OCI-LY3 (cell line): Measurements from ENCODE around the gene PRKAA2.

ENCODE experiments used
- H2AFZ ChIP-seq: fragments of 200-600, 300-600 bp; shearing (Covaris generic); 2 replicates; pipeline ENCODE4 v1.6.0; 2014; ENCODE audit warnings: antibody characterized with exemption, low read depth, low read length
- H3K27ac ChIP-seq: fragments of 200-600, 300-600 bp; sonication (generic); 2 replicates; pipeline ENCODE4 v1.5.1; 2014; ENCODE audit warnings: mild to moderate bottlenecking, low read length, moderate library complexity, mixed read lengths
- H3K27me3 ChIP-seq: fragments of 200-600, 300-600 bp; sonication (generic); 2 replicates; pipeline ENCODE4 v1.6.1; 2014; ENCODE audit warnings: low read depth, low read length, mixed read lengths
- H3K36me3 ChIP-seq: fragments of 200-600, 300-600 bp; sonication (generic); replicated peaks from 2 replicates; pipeline ENCODE3; 2014; ENCODE audit warnings: low read depth, low read length, mixed read lengths
- H3K4me1 ChIP-seq: fragments of 300-600, 200-600 bp; sonication (generic); 2 replicates; pipeline ENCODE4 v1.6.1; 2014; ENCODE audit warnings: low read length, mixed read lengths
- H3K4me2 ChIP-seq: fragments of 200-600, 300-600 bp; sonication (generic); 2 replicates; pipeline ENCODE4 v1.6.1; 2014; ENCODE audit warnings: low read length, mixed read lengths
- H3K4me3 ChIP-seq: fragments of 300-600, 200-600 bp; sonication (generic); 2 replicates; pipeline ENCODE4 v1.5.1; 2014; ENCODE audit warnings: antibody characterized with exemption, mild to moderate bottlenecking, low read length, moderate library complexity
- H3K79me2 ChIP-seq: fragments of 300-600, 200-600 bp; shearing (Covaris generic); 2 replicates; pipeline ENCODE4 v1.6.1; 2014; ENCODE audit warnings: mild to moderate bottlenecking, low read length, mixed read lengths
- H3K9ac ChIP-seq: fragments of 300-600, 200-600 bp; shearing (Covaris generic); 2 replicates; pipeline ENCODE4 v1.6.0; 2014; ENCODE audit warnings: mild to moderate bottlenecking, low read length, moderate library complexity
- H3K9me3 ChIP-seq: fragments of 200-600, 300-600 bp; shearing (Covaris generic); 2 replicates; pipeline ENCODE4 v1.6.1; 2014; ENCODE audit warnings: low read length, mixed read lengths; ENCODE audit not compliant: insufficient read depth
- H4K20me1 ChIP-seq: fragments of 200-600, 300-600 bp; sonication (generic); 2 replicates; pipeline ENCODE4 v1.6.1; 2016; ENCODE audit warnings: low read length, mixed read lengths; ENCODE audit not compliant: insufficient read depth
- EZH2phosphoT487 ChIP-seq: fragments of 200-600 bp; shearing (Covaris generic); IDR thresholded peaks from 2 replicates; pipeline ENCODE4 v1.6.1; 2018; ENCODE audit warnings: antibody characterized with exemption, mixed run types, low read depth
- TF ChIP-seq, protein P1 (sequence below): fragments of 200-600, 300-600 bp; sonication (generic); IDR thresholded peaks from 2 replicates; pipeline ENCODE4 v1.5.1; 2014; ENCODE audit warnings: antibody characterized with exemption, low read length, low read depth

Gene PRKAA2

DNA sequence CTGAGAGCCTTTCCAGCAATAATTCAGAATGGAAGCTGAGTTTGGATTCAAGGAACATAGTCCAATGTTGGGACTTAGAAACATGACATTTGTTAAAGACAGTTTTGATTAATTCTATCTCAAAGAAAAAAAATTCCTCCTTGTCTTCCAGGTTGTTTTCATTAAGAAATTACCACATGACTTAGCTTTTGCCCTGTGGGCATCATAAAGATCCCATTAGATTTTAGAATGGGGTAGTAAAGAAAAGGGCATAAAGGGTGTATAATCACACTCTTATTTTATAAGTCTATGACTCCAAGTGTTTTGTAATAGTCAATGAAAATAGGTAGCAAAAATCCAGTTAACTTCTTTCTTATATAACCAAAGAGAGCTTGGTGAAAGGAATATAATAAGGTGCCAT lies 14.3 kb upstream of the PRKAA2 start:
- H3K9me3 ChIP-seq, result no peaks in the 10 kb centered on the region
- H3K4me3 ChIP-seq, result no peak overlapping the region
- no peak overlapping the region for H3K4me2 ChIP-seq
- H3K36me3 ChIP-seq, result no peaks in the 10 kb centered on the region
- H4K20me1 ChIP-seq, result no peaks in the 10 kb centered on the region
- no peak overlapping the region for H3K9ac ChIP-seq
- no peaks in the 10 kb centered on the region for H3K4me1 ChIP-seq
- no peak overlapping the region for H2AFZ ChIP-seq
- no peaks in the 10 kb centered on the region for H3K79me2 ChIP-seq
- no peak for TF ChIP-seq EZH2phosphoT487
- TF ChIP-seq, protein P1, sequence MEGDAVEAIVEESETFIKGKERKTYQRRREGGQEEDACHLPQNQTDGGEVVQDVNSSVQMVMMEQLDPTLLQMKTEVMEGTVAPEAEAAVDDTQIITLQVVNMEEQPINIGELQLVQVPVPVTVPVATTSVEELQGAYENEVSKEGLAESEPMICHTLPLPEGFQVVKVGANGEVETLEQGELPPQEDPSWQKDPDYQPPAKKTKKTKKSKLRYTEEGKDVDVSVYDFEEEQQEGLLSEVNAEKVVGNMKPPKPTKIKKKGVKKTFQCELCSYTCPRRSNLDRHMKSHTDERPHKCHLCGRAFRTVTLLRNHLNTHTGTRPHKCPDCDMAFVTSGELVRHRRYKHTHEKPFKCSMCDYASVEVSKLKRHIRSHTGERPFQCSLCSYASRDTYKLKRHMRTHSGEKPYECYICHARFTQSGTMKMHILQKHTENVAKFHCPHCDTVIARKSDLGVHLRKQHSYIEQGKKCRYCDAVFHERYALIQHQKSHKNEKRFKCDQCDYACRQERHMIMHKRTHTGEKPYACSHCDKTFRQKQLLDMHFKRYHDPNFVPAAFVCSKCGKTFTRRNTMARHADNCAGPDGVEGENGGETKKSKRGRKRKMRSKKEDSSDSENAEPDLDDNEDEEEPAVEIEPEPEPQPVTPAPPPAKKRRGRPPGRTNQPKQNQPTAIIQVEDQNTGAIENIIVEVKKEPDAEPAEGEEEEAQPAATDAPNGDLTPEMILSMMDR, result no peak
- no peak overlapping the region for H3K27ac ChIP-seq
- H3K27me3 ChIP-seq, result no peaks in the 10 kb centered on the region

DNA sequence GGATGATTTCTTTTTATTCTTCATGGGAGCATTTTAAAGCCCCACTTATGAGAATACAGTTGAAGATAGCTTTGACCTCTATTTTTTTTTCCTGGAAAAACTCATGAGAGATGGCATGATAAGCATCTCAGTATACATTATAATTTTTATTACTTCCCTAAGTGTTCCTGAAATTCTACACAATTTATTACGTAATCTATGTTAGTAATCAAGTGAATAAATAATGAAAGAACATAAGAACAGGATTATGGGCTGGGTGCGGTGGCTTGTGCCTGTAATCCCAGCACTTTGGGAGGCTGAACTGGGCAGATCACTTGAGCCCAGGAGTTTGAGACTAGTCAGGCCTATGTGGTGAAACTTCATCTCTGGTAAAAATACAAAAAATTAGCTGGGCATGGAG lies 13.2 kb upstream of the PRKAA2 start:
- Histone ChIP-seq H2AFZ (no peak overlapping the region), H3K9ac (no peak overlapping the region), H3K79me2 (no peaks in the 10 kb centered on the region), H3K4me1 (no peaks in the 10 kb centered on the region), H3K4me2 (no peak overlapping the region), H3K27ac (no peak overlapping the region), H3K4me3 (no peak overlapping the region), H3K27me3 (no peaks in the 10 kb centered on the region), H3K36me3 (no peaks in the 10 kb centered on the region), H4K20me1 (no peaks in the 10 kb centered on the region), H3K9me3 (no peaks in the 10 kb centered on the region)
- no peak for TF ChIP-seq EZH2phosphoT487
- TF ChIP-seq, protein P1, result no peak

DNA sequence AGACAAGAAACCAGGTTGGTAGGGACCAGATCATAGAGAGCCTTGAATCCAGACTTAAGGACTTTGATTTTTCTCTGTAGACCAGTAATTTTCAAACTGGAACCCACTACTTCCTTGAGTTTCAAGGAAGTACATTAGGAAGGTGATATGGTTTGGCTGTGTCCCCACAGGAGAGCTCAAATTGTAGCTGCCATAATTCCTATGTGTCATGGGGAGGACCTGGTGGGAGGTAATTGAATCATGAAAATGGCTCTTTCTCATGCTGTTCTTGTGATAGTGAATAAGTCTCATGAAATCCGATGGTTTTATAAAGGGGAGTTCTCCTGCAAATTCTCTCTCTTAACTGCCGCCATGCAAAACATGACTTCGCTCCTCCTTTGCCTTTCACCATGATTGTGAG lies 10.1 kb upstream of the PRKAA2 start:
- H3K27me3 ChIP-seq, result no peaks in the 10 kb centered on the region
- no peaks in the 10 kb centered on the region for H3K9me3 ChIP-seq
- H3K79me2 ChIP-seq, result no peaks in the 10 kb centered on the region
- H3K4me2 ChIP-seq, result no peak overlapping the region
- no peaks in the 10 kb centered on the region for H4K20me1 ChIP-seq
- no peak overlapping the region for H3K4me3 ChIP-seq
- H3K4me1 ChIP-seq, result no peaks in the 10 kb centered on the region
- H3K9ac ChIP-seq, result no peak overlapping the region
- no peak overlapping the region for H2AFZ ChIP-seq
- H3K36me3 ChIP-seq, result no peaks in the 10 kb centered on the region
- H3K27ac ChIP-seq, result no peak overlapping the region
- no peak for TF ChIP-seq EZH2phosphoT487
- TF ChIP-seq, protein P1, result no peak

DNA sequence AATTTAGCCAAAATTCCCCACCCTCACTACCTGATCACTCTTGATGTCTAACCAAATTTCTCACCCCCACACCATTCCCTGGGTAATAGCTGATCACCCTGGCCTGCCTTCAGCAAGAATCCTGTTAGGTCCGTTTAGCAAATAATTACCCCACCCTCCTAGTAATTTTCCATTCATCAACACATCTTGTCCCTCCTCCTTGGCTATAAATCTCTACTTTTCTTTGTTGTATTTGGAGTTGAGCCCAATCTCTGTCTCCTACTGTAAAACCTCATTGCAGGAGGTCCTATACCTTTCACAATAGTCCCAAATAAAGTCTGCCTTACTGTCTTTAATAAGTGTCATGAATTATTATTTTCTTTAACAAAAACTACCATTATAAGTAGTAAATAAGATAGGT lies 6.9 kb upstream of the PRKAA2 start:
- no peak for TF ChIP-seq EZH2phosphoT487
- TF ChIP-seq, protein P1, result no peak
- no peak overlapping the region for H3K9ac ChIP-seq
- H3K27me3 ChIP-seq, result no peaks in the 10 kb centered on the region
- H3K79me2 ChIP-seq, result no peaks in the 10 kb centered on the region
- no peaks in the 10 kb centered on the region for H3K9me3 ChIP-seq
- no peaks in the 10 kb centered on the region for H3K36me3 ChIP-seq
- H3K4me3 ChIP-seq, result no peak overlapping the region
- no peak overlapping the region for H2AFZ ChIP-seq
- H4K20me1 ChIP-seq, result no peaks in the 10 kb centered on the region
- H3K4me1 ChIP-seq, result no peaks in the 10 kb centered on the region
- no peak overlapping the region for H3K4me2 ChIP-seq
- H3K27ac ChIP-seq, result no peak overlapping the region
